Measurements from ENCODE around the gene TIMM8A. TPM values are rescaled to one million over a fixed set of nuclear protein-coding genes. Genes with fewer than 3 reads are reported as not detected.

The TIMM8A gene, protein sequence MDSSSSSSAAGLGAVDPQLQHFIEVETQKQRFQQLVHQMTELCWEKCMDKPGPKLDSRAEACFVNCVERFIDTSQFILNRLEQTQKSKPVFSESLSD
- total RNA-seq = 2.5 and 9.0 TPM in 2 replicates

GRCh38 chrX:101348452-101349192, at the start of gene TIMM8A:
Gene TIMM8A, minus strand, starts transcription at chrX:101348742. Its CDS starts 78 bp downstream, at chrX:101348664.

DNA sequence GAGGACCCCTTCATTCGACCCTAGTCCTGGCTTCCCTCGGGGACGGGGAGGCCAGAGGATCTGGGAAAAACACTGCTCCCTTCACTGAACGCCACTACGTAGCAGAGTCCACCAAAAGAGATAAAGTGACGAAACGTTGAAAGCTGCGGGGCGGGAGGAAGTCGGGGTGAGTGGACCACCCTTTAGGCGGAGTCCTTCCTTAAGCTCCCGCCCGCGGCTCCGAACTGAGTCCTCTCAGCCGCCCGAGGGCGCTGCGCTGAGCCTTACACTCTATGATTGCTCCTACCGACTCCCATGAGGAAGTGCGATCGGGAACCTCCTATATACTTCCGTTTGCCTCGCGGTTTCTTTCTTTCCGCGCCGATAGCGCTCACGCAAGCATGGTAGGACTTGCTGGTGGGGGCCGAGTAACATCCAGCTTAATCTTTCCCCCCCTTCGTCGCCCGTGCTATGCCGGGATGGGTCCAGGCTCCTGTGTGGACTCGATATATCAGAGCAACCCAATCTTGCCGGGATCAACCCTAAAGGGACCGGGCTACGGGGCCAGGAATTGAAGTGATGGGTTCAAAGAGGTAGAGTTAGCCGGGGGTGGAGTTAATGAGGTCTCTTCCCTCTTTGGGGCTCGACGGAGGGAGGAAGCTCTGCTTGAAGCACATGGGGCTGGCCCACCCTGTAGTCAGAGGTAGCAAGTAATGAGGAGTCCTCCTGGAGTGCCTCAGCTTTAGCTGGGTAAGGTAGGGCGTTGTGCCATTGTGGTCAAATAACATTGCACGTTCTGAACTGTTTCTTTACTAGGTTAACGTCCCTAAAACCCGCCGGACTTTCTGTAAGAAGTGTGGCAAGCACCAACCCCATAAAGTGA, 42.4 kb upstream of the TIMM8A start, which contains the start of gene RPL36A:
Gene RPL36A, plus strand, starts transcription at position 348 of the 862 bp plus-strand sequence. Its CDS starts 33 bp downstream, at position 381.

DNA sequence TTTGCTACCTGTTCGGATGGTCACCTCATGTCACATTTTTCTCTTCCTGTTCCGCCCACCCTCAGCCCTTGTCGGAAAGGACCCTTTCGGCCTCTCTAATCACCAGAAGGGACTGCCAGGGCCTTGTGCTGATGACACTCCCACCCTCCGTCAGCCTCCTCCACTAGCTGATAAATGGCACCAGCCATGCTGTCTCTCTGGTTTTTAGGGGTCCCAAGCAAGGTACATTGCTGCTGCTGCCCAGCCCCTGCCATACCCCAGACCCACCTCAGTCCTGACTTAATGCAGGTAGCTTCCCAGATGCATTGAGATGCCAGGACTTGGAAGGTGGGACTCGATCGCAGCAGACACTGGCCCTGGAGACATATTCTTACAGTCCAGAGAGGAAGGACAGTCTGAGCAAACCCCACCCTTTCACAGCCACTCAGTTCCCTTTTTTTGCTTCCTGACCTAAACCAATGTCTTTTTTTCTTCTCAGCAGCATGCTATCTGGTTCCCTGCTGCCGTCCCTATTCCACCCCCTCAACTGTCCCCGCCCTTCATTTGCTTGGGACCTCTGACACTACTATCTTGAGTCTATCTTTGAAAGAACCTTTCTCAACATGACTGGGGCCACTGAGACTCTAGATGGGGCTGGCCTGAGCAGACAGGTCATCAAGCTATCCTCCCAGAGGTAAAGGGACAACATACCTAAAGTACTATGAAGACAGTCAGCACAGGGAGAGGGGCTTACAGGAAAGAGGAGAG, 37.4 kb upstream of the TIMM8A start, which contains the start of gene BTK:
Gene BTK, minus strand, starts transcription at position 397 of the 747 bp plus-strand sequence. CDS start 10,907 bp downstream, outside the sequence.

Other genes with a start within 250 kb of the TIMM8A start
- 2.5 and 9.6 TPM in 2 replicates for gene DRP2, start 129.0 kb downstream of the TIMM8A start, total RNA-seq
- gene TAF7L, start 57.4 kb downstream of the TIMM8A start, total RNA-seq = 0.38 and 1.1 TPM in 2 replicates
- gene BTK, start 37.4 kb upstream of the TIMM8A start, total RNA-seq = not detected in 2 replicates
- 278 and 320 TPM in 2 replicates for gene RPL36A, start 42.3 kb upstream of the TIMM8A start, total RNA-seq
- 27.3 and 38.0 TPM in 2 replicates for gene GLA, start 59.2 kb upstream of the TIMM8A start, total RNA-seq
- 64.5 and 96.4 TPM in 2 replicates for gene HNRNPH2, start 59.5 kb upstream of the TIMM8A start, total RNA-seq
- 5.4 and 6.8 TPM in 2 replicates for gene ARMCX4, start 136.7 kb upstream of the TIMM8A start, total RNA-seq
- 45.4 and 63.1 TPM in 2 replicates for gene ARMCX1, start 201.8 kb upstream of the TIMM8A start, total RNA-seq

Data from regular cardiac myocyte (primary cell).